Measurements from ENCODE around the gene IGF2R. TPM values are rescaled to one million over a fixed set of nuclear protein-coding genes. Genes with fewer than 3 reads are reported as not detected.

The IGF2R gene
- total and polyA plus RNA-seq, 2 donors (not counting 1 experiment from before 2014, with no cell fraction given), result 9.5 to 53.3 TPM

- ATAC-seq (ENCODE audit: low read depth) (no peak), DNase-seq (no peak)
- Histone ChIP-seq H3K9ac (ENCODE audit: low read length) (no peak overlapping the region), H3K27ac (ENCODE audit: low read length in 2 of 2) (no peak overlapping the region), H2AFZ (ENCODE audit: insufficient read depth, low read depth, low read length, poor library complexity, severe bottlenecking) (no peak overlapping the region), H3K36me3 (replicated peaks in 1 of 2; ENCODE audit: control extremely low read depth in 1 of 2, control insufficient read depth in 1 of 2, extremely low read depth in 1 of 2, insufficient read depth in 2 of 2, low read length in 1 of 2) (peaks cover 0 to 75% of the 10 kb centered on the region in 2 experiments), H4K20me1 (ENCODE audit: control insufficient read depth, insufficient read depth, low read length, poor library complexity, severe bottlenecking) (no peaks in the 10 kb centered on the region), H3K4me3 (ENCODE audit: control extremely low read depth in 1 of 5, extremely low read depth in 1 of 5, insufficient read depth in 1 of 5, low read depth in 2 of 5, low read length in 4 of 5) (no peak overlapping the region), H3K9me3 (ENCODE audit: control extremely low read depth in 1 of 3, control insufficient read depth in 2 of 3, insufficient read depth in 1 of 3, low read length in 2 of 3) (no peaks in the 10 kb centered on the region), H3K79me2 (ENCODE audit: control insufficient read depth, insufficient read depth, low read length) (peaks cover 4% of the 10 kb centered on the region), H3K27me3 (replicated peaks in 1 of 4; ENCODE audit: control extremely low read depth in 1 of 4, control insufficient read depth in 3 of 4, insufficient read depth in 4 of 4, low read length in 3 of 4) (no peaks in the 10 kb centered on the region), H3K4me2 (replicated peaks; ENCODE audit: low read depth, low read length, poor library complexity, severe bottlenecking) (no peak overlapping the region), H3K4me1 (ENCODE audit: control insufficient read depth in 2 of 2, insufficient read depth in 2 of 2, low read length in 2 of 2) (no peaks in the 10 kb centered on the region)
- TF ChIP-seq EZH2 (IDR thresholded peaks at IDR 0.05; ENCODE audit: borderline replicate concordance, insufficient read depth, low read depth, low read length, poor library complexity, severe bottlenecking) (no peak), CTCF (IDR thresholded peaks at IDR 0.05) (no peak)
- H3K9me3 Mint-ChIP-seq (ENCODE audit: insufficient read depth), result no peaks in the 10 kb centered on the region
- intact Hi-C loops (cut with micrococcal nuclease), result no loop called here
- no peaks in the 10 kb centered on the region for H3K4me1 Mint-ChIP-seq
- no CpG with 5 or more reads among the region's 2 CpGs for WGBS (ENCODE audit: insufficient coverage)
- ChIA-PET POLR2A (no interaction called here), CTCF (no interaction called here)
- no peak overlapping the region for H3K27ac Mint-ChIP-seq
- H3K4me3 Mint-ChIP-seq, result no peak overlapping the region
- no peaks in the 10 kb centered on the region for H3K27me3 Mint-ChIP-seq
These were observed 108.6 kb downstream of the IGF2R start for GRCh38 chr6:160077526-160077925.

- H3K9me3 ChIP-seq (ENCODE audit: control extremely low read depth in 1 of 3, control insufficient read depth in 2 of 3, insufficient read depth in 1 of 3, low read length in 2 of 3), result no peaks in the 10 kb centered on the region
- no peaks in the 10 kb centered on the region for H3K9me3 Mint-ChIP-seq (ENCODE audit: insufficient read depth)
- H3K4me3 ChIP-seq (ENCODE audit: control extremely low read depth in 1 of 5, extremely low read depth in 1 of 5, insufficient read depth in 1 of 5, low read depth in 2 of 5, low read length in 4 of 5), result no peak overlapping the region
- H3K27ac ChIP-seq (ENCODE audit: low read length in 2 of 2), result no peak overlapping the region
- H3K36me3 ChIP-seq (replicated peaks in 1 of 2; ENCODE audit: control extremely low read depth in 1 of 2, control insufficient read depth in 1 of 2, extremely low read depth in 1 of 2, insufficient read depth in 2 of 2, low read length in 1 of 2), result peaks cover 2 to 71% of the 10 kb centered on the region in 2 experiments
- H3K9ac ChIP-seq (ENCODE audit: low read length), result no peak overlapping the region
- POLR2A ChIA-PET, result no interaction called here
- H3K27me3 Mint-ChIP-seq, result no peaks in the 10 kb centered on the region
- CTCF ChIA-PET, result no interaction called here
- no peaks in the 10 kb centered on the region for H4K20me1 ChIP-seq (ENCODE audit: control insufficient read depth, insufficient read depth, low read length, poor library complexity, severe bottlenecking)
- no peak overlapping the region for H3K4me3 Mint-ChIP-seq
- no peaks in the 10 kb centered on the region for H3K4me1 ChIP-seq (ENCODE audit: control insufficient read depth in 2 of 2, insufficient read depth in 2 of 2, low read length in 2 of 2)
- no peak overlapping the region for H3K27ac Mint-ChIP-seq
- DNase-seq (no peak), ATAC-seq (ENCODE audit: low read depth) (no peak)
- no peak for TF ChIP-seq CTCF (IDR thresholded peaks at IDR 0.05)
- TF ChIP-seq EZH2 (IDR thresholded peaks at IDR 0.05; ENCODE audit: borderline replicate concordance, insufficient read depth, low read depth, low read length, poor library complexity, severe bottlenecking), result no peak
- no peak overlapping the region for H3K4me2 ChIP-seq (replicated peaks; ENCODE audit: low read depth, low read length, poor library complexity, severe bottlenecking)
- intact Hi-C loops (cut with micrococcal nuclease), result no loop called here
- WGBS (ENCODE audit: insufficient coverage), result over 99% methylated on average over 19 of the region's 23 CpGs
- peaks cover under 1% of the 10 kb centered on the region for H3K79me2 ChIP-seq (ENCODE audit: control insufficient read depth, insufficient read depth, low read length)
- no peak overlapping the region for H2AFZ ChIP-seq (ENCODE audit: insufficient read depth, low read depth, low read length, poor library complexity, severe bottlenecking)
- H3K4me1 Mint-ChIP-seq, result no peaks in the 10 kb centered on the region
- H3K27me3 ChIP-seq (replicated peaks in 1 of 4; ENCODE audit: control extremely low read depth in 1 of 4, control insufficient read depth in 3 of 4, insufficient read depth in 4 of 4, low read length in 3 of 4), result no peaks in the 10 kb centered on the region
These were observed 110.2 kb downstream of the IGF2R start for GRCh38 chr6:160078883-160079685.
